GM12801 (cell line): Measurements from ENCODE around the gene CRLF1.

ENCODE experiments used
- CTCF ChIP-seq: IDR thresholded peaks from one replicate; pipeline ENCODE4 v1.5.1; 2011; ENCODE audit warnings: control low read depth; ENCODE audit not compliant: insufficient read length; ENCODE audit errors: extremely low read depth

CRLF1 gene

GRCh38 chr19:18645035-18645511 is 38.5 kb upstream of the CRLF1 start:
- no peak for TF ChIP-seq CTCF

- no peak for TF ChIP-seq CTCF
These were observed 37.8 kb upstream of the CRLF1 start for GRCh38 chr19:18644196-18645034.

- TF ChIP-seq CTCF, result no peak
These were observed 33.2 kb upstream of the CRLF1 start for GRCh38 chr19:18639706-18640243.

GRCh38 chr19:18637673-18638630 is 31.4 kb upstream of the CRLF1 start:
- TF ChIP-seq CTCF, result no peak

GRCh38 chr19:18636969-18637629 is 30.5 kb upstream of the CRLF1 start, which contains the start of gene KLHL26:
Gene KLHL26 (plus strand): TSS chr19:18637028. CDS start chr19:18637055, 27 bp downstream.
- no peak for TF ChIP-seq CTCF

GRCh38 chr19:18636183-18636968 is 29.8 kb upstream of the CRLF1 start:
- no peak for TF ChIP-seq CTCF
